Kidney epithelial cell (primary cell): Measurements from ENCODE around the gene LATS2. TPM values are rescaled to one million over a fixed set of nuclear protein-coding genes. Genes with fewer than 3 reads are reported as not detected.

Source experiments
- DNase-seq: peaks from one replicate; pipeline ENCODE4 v3.0.0-alpha.2; 2010; ENCODE audit warnings: low read depth
- H3K27me3 ChIP-seq: 2 replicates; pipeline ENCODE4 v1.6.0; 2011; ENCODE audit warnings: low read length; ENCODE audit not compliant: control insufficient read depth, insufficient read depth
- H3K36me3 ChIP-seq: 2 replicates; pipeline ENCODE4 v1.5.1; 2011; ENCODE audit warnings: low read length; ENCODE audit not compliant: control insufficient read depth, insufficient read depth
- H3K4me3 ChIP-seq: 2 replicates; pipeline ENCODE4 v1.5.1; 2011; ENCODE audit warnings: low read depth, mild to moderate bottlenecking, control low read depth, low read length
- total RNA-seq: library from RNA; depleted of rRNA; stranded (reverse); fragments of >200 nt; gene quantifications from 2 replicates; pipeline ENCODE4 v1.2.3, GENCODE V29; 2015
- TF ChIP-seq, protein P1 (sequence below): IDR thresholded peaks from 2 replicates; pipeline ENCODE4 v1.5.1; 2011; ENCODE audit warnings: mild to moderate bottlenecking, moderate library complexity, low read length, control low read depth, inconsistent platforms; ENCODE audit not compliant: insufficient read depth, poor library complexity, severe bottlenecking

LATS2 gene
- total RNA-seq, 1 donor from 2014 or later: 20.2 TPM

DNA sequence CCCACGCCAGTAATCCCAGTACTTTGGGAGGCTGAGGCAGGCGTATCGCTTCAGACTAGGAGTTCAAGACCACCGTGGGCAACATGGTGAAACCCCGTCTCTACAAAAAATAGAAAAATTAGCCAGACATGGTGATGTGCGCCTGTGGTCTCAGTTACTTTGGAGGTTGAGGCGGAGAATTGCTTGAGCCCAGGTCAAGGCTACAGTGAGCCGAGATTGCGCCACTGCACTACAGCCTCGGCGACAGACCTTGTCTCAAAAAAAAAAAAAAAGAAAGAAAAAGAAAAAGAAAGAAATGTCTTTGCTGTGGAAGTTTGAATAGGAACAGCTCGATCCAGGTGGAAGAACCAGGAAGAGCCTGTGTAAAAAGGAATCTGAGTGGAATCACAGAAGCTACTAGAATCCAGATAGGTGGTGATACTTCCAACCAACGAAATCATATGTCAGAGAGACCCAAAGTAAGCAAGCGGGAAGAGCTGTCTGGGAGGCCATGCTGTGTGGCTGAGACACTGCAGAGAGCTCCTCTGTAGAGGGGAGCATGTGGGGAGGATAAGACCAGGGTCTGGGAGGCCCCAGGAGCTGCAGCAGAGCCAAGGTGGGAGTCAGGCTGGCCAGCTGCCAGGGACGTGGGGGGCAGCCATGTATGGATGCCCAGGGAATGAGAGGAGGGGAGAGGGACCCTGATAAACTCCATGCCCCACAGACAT is 21.1 kb downstream of the LATS2 start:
- TF ChIP-seq, protein P1, sequence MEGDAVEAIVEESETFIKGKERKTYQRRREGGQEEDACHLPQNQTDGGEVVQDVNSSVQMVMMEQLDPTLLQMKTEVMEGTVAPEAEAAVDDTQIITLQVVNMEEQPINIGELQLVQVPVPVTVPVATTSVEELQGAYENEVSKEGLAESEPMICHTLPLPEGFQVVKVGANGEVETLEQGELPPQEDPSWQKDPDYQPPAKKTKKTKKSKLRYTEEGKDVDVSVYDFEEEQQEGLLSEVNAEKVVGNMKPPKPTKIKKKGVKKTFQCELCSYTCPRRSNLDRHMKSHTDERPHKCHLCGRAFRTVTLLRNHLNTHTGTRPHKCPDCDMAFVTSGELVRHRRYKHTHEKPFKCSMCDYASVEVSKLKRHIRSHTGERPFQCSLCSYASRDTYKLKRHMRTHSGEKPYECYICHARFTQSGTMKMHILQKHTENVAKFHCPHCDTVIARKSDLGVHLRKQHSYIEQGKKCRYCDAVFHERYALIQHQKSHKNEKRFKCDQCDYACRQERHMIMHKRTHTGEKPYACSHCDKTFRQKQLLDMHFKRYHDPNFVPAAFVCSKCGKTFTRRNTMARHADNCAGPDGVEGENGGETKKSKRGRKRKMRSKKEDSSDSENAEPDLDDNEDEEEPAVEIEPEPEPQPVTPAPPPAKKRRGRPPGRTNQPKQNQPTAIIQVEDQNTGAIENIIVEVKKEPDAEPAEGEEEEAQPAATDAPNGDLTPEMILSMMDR: no peak
- no peaks in the 10 kb centered on the region for H3K36me3 ChIP-seq
- no peak for DNase-seq
- H3K27me3 ChIP-seq: no peaks in the 10 kb centered on the region
- no peak overlapping the region for H3K4me3 ChIP-seq

DNA sequence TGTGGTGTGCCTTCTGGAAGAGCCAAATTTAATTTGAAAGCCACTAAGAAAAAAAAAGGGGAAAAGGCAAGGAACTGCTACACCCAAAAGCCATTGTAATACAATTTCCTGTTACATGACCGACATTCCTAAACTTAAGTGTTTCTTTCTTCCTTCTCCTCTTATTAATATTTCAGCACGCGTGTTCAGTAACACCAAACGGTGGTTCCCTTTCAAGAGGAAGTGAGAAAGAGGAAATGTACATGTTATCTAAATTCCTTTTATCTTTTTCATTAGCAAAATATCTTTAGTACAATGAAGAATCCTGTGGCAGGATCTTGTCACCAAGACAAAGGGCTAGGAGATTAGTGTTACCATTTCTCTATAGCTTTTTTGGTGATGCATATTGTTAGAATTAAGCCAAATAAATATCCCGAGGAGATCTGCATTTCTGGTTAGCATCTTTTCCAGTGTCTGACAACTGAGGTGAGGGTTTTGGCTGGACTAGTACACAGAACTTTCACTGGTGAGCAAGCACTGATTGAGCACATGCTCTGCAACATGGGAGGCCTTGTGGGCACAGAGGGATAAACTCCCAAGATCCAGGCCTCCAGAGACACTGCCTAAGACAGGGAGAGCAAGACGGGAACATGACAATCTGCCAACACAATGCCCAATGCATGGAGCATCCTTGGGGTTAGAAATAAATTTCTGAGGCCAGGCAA is 22.1 kb downstream of the LATS2 start:
- TF ChIP-seq, protein P1: no peak
- Histone ChIP-seq H3K27me3 (no peaks in the 10 kb centered on the region), H3K4me3 (no peak overlapping the region), H3K36me3 (no peaks in the 10 kb centered on the region)
- DNase-seq: no peak

DNA sequence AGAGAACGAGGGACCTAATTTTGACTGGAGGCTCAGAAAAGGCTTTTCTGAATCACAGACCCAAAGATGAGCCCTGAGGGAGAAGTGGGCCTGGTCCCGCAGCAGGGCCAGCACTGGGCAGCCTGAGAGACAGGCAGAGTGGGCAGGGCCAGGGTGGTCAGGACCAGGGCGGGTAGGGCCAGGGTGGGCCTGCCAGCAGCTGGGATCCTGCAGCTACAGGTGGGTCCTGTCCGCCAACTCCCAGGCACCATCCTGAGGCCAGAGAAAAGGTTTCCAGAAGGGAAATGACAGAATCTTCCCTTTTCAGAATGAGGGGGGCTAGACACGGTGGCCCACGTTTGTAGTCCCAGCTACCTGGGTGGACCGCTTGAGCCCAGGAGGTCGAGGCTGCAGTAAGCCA is 23.7 kb downstream of the LATS2 start:
- Histone ChIP-seq H3K36me3 (no peaks in the 10 kb centered on the region), H3K4me3 (no peak overlapping the region), H3K27me3 (no peaks in the 10 kb centered on the region)
- DNase-seq: no peak
- TF ChIP-seq, protein P1: no peak

DNA sequence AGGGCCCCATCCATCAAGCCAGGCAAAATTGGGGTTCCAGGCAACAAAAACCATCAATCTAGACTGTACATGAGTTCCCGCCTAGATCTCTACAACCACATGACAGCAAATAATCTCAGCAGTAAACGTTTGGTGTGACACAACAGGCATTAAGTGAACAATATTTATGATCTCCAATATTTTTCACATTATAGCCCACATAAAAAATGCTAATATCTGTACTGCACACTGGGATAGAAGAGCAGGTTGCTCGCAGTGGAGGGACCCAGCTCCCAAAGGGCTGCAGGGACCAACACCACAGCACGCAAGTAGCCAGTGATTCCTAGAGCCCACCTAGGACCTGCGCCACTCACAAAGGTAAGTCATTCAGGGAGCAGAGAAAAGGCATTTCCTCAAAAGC is 25.9 kb downstream of the LATS2 start:
- TF ChIP-seq, protein P1: no peak

DNA sequence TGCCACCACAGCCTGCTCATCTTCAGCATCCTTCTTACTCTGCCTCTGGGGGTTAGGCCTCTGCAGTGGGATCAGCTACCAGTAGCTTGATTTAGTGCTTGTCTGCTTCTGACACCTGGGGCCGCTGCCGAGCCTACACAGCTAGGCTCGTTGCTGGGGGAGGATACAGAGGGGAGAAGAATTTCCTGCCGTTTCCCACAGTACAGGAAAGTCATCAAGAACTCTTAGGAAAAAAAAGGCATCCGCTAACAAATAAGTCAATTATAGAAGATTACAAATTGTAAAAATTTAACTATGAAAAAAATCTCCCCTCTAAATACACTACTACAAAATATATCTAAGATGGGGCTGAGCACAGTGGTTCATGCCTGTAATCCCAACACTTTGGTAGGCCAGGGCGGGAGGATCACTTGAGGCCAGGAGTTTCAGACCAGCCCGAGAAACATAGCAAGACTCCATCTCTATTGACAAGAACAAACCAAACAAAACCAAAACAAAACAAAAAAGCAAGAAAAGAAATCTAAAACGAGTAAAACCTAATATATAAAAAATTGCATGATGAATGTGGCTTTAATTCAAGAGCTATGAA is 26.7 kb downstream of the LATS2 start:
- Histone ChIP-seq H3K36me3 (no peaks in the 10 kb centered on the region), H3K4me3 (no peak overlapping the region), H3K27me3 (no peaks in the 10 kb centered on the region)
- DNase-seq: peak; percentile 28
- TF ChIP-seq, protein P1: peak; percentile 65

More for the DNA sequence above, 25.9 kb downstream of the LATS2 start:
- DNase-seq: no peak
- Histone ChIP-seq H3K27me3 (no peaks in the 10 kb centered on the region), H3K4me3 (no peak overlapping the region), H3K36me3 (no peaks in the 10 kb centered on the region)
